Measurements from ENCODE around the gene CD8A. TPM values are rescaled to one million over a fixed set of nuclear protein-coding genes. Genes with fewer than 3 reads are reported as not detected.

Gene CD8A
- total and polyA plus RNA-seq, 2 of the 8 experiments (the other 6 are each of a cell fraction or from before 2014, with no cell fraction given): 0.14 to 0.39 TPM

- no peak overlapping the region for H2BK5ac ChIP-seq (ENCODE audit: low read depth, low read length)
- H3K36me3 ChIP-seq (ENCODE audit: control insufficient read depth in 2 of 4, insufficient read depth in 4 of 4, low read length in 3 of 4): no peaks in the 10 kb centered on the region
- no peak for TF ChIP-seq SAP30 (IDR thresholded peaks at IDR 0.05; ENCODE audit: insufficient read depth, insufficient replicate concordance, low read length)
- no peak overlapping the region for H3K18ac ChIP-seq (ENCODE audit: extremely low read depth, low read length)
- no peak overlapping the region for H3K4ac ChIP-seq (replicated peaks; ENCODE audit: insufficient read length, low read depth, low read length)
- ChIA-PET POLR2A (ENCODE audit: partially characterized antibody) (interaction anchor here (1.5 kb wide), 1 partner anchor 9 kb away, joined by 5 read pairs; no protein-coding TSS in a partner anchor), CTCF (ENCODE audit: partially characterized antibody) (interaction anchor here (0.9 kb wide), 1 partner anchor 9 kb away, joined by 3 read pairs; no protein-coding TSS in a partner anchor)
- no peaks in the 10 kb centered on the region for H3K9me3 ChIP-seq (ENCODE audit: insufficient read depth in 2 of 2, low read depth in 1 of 2, low read length in 1 of 2)
- H2BK15ac ChIP-seq (ENCODE audit: low read length): no peak overlapping the region
- no peak overlapping the region for H3K56ac ChIP-seq (replicated peaks; ENCODE audit: insufficient read length, low read depth, low read length)
- no peaks in the 10 kb centered on the region for H3K4me1 ChIP-seq (replicated peaks in 1 of 4; ENCODE audit: control insufficient read depth in 3 of 4, insufficient read depth in 4 of 4, low read length in 3 of 4)
- no peaks in the 10 kb centered on the region for H3K79me1 ChIP-seq (ENCODE audit: low read depth, low read length)
- H3K27ac ChIP-seq (ENCODE audit: low read depth, low read length): no peak overlapping the region
- peaks cover 0 to 7% (median 4%) of the 10 kb centered on the region in 4 experiments; a peak in 6 of 7 replicates for H3K27me3 ChIP-seq (replicated peaks in 1 of 4; ENCODE audit: control insufficient read depth in 3 of 4, extremely low read depth in 1 of 4, insufficient read depth in 3 of 4, low read length in 3 of 4)
- H2BK12ac ChIP-seq (ENCODE audit: low read depth, low read length): no peak overlapping the region
- no peak overlapping the region for H3K14ac ChIP-seq (ENCODE audit: insufficient read length)
- no peaks in the 10 kb centered on the region; the same call in 1 of the 2 replicates for H3K23me2 ChIP-seq (ENCODE audit: low read depth, low read length)
- peaks cover 0 to 3% of the 10 kb centered on the region in 2 experiments for H4K20me1 ChIP-seq (replicated peaks in 1 of 2; ENCODE audit: control insufficient read depth in 1 of 2, insufficient read depth in 2 of 2, low read length in 2 of 2)
- H3K4me3 ChIP-seq (ENCODE audit: extremely low read depth in 1 of 4, insufficient read depth in 2 of 4, low read depth in 3 of 4, low read length in 4 of 4): no peak overlapping the region
- no peak overlapping the region for H2BK120ac ChIP-seq (replicated peaks; ENCODE audit: low read depth, low read length)
- H2BK20ac ChIP-seq (ENCODE audit: low read length): no peak overlapping the region
- H3K79me2 ChIP-seq (ENCODE audit: control insufficient read depth in 1 of 2, insufficient read depth in 2 of 2, low read length in 2 of 2): no peaks in the 10 kb centered on the region
- 90% methylated on average over 7 of the region's 7 CpGs; no CpG with 5 or more reads in 1 of the 2 experiments for WGBS, 2 experiments (ENCODE audit: extremely low coverage in 1 of 2, insufficient coverage in 1 of 2, insufficient read length in 1 of 2, insufficient replicate concordance in 2 of 2, low coverage in 1 of 2, low lambda C conversion rate in 2 of 2, missing lambda C conversion rate in 1 of 2)
- H3K9ac ChIP-seq (replicated peaks in 1 of 4; ENCODE audit: extremely low read depth in 1 of 4, low read depth in 3 of 4, low read length in 3 of 4): no peak overlapping the region
- no peak overlapping the region for H2AFZ ChIP-seq (ENCODE audit: low read length)
- FAIRE-seq: no peak
- H4K5ac ChIP-seq (ENCODE audit: insufficient read length, low read depth, low read length): no peak overlapping the region
- no peak overlapping the region for H3K23ac ChIP-seq (ENCODE audit: insufficient read length)
- no peak overlapping the region for H4K91ac ChIP-seq (replicated peaks; ENCODE audit: insufficient read length, low read length)
- H3K4me2 ChIP-seq (ENCODE audit: insufficient read depth in 1 of 2, low read depth in 2 of 2, low read length in 2 of 2): no peak overlapping the region
- no peak for DNase-seq (ENCODE audit: low read depth in 1 of 2, low spot score in 2 of 2)
- no peak overlapping the region for H4K8ac ChIP-seq (ENCODE audit: extremely low read depth, insufficient read depth, low read length)
- H2AK5ac ChIP-seq (ENCODE audit: low read depth, low read length): no peak overlapping the region
Observed at GRCh38 chr2:86782748-86783147, 8.0 kb downstream of the CD8A start.
